HG02943 (cell line): ENCODE measurements around the gene ABHD11.
"Not testable (repeated sequence)": the region's sequence is repeated elsewhere in the genome, so short reads cannot be mapped to it uniquely, and the experiment has no call there.

Experiments
- ATAC-seq: cut with Tn5 transposase; IDR thresholded peaks from one replicate; pipeline ENCODE4 v1.9.1; 2021; ENCODE audit warnings: mild to moderate bottlenecking, low read depth, moderate library complexity; ENCODE audit not compliant: unreplicated experiment

ABHD11 gene

DNA sequence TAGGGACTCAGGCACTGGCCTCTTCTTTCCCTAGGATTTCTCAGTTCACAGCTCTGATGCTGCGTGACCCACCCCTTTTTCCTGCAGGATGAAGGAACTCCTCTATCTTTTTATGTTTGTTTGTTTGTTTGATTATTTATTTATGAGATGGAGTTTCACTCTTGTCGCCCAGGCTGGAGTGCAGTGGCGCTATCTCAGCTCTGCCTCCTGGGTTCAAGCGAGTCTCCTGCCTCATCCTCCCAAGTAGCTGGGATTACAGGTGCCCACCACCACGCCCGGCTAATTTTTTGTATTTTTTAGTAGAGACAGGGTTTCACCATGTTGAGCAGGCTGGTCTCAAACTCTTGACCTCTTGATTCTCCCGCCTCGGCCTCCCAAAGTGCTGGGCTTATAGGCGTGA is 18.2 kb downstream of the ABHD11 start:
- ATAC-seq: not testable (repeated sequence)

DNA sequence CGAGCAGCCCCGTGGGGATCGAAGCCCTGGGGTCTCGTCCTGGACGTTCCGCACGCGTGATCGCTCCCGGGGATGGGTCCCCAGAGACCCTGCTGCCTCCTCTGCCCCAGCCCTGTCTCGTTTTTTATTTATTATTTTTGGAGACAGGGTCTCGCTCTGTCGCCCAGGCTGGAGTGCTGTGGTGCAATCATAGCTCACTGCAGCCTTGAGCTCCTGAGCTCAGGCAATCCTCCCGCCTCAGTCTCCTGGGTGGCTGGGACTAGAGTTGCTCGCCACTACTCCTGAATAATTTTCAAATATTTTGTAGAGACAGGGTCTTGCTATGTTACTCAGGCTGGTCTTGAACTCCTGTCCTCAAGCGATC is 18.8 kb downstream of the ABHD11 start:
- ATAC-seq: no peak

DNA sequence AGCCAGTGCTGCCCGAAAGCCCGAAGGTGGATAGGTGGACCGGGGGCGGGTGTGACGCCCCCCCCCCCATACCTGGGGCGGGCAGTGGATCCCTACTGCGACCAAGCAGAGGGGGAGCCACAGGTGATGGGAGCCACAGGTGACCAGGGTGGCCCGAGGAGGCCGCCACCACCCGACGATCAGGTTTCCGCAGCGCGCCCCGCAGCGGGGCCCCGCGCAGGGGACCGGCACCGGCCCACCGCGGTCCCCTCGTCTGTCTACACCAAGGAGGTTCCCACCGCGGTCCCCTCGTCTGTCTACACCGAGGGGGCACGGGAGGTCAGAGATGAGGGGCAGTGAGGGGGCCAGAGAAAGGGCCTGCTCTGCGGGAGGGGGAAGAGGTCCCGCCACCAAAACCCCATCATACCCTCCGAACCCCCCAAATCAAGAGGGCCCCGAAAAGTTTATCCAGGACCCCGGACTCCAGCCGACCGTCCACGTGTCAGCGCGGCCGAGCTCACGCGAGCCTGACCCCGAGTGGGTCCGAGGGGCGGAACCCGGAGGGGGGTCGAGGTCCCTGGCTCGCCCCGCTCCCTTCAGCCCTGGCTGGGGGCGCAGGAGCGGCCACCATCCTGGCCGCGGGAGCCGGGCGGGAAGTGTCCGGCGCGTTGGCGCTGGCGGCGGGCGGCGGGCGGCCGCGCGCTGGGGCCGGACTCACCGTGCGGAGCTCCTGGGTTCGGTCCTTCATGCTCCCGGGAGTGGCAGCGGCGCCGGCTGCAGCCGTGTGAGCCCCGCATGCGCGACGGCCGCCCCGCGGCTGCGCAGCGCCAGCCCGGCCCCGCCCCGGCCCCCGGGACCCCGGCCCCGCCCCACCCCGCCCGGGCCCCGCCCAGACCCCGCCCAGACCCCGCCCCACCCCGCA is 19.4 kb downstream of the ABHD11 start, which contains the start of gene STX1A:
STX1A (minus strand) TSS at position 765 of the 901 bp plus-strand sequence; CDS start at position 727, 38 bp downstream.
- ATAC-seq: no peak

DNA sequence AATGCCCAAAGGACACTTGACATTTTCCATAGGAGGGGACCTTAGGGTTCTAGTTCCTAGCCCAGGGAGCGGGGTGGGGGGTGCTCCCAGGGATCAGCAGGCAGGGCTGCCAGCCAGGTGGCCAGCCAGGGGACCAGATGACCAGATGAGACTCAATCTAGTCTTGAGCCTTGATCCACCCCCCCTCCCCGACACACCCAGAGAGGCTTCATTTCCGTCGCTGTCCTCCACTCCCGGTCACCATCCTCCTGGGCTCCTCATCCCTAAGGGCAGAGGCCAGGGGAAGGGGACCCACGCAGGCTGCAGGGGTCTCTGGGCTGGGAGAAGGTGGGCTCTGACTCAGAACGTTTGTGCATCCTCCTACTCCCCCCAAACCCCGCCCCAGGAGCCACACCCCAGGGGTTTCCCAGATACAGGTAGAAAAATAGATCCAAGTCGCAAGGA is 20.1 kb downstream of the ABHD11 start:
- ATAC-seq: no peak

DNA sequence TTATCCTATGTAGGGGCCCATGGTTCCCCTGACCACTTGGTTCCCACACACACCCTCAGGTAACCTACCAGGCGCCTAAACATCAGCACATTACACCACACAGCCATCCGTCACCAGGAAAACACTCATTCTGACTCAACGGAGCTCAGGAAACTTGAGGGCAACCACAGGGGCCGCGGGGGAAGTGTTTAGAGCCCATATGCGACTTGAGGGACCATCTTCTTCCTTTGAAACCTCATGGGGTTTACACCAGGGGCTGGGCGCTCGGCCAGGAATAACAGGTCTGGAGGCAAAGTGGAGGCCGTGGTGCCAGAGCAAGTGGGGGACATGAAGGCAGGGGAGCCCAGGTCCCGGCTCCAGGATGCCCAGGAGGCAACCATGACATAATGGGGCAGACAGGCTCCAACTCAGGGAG is 20.6 kb downstream of the ABHD11 start:
- ATAC-seq: no peak

DNA sequence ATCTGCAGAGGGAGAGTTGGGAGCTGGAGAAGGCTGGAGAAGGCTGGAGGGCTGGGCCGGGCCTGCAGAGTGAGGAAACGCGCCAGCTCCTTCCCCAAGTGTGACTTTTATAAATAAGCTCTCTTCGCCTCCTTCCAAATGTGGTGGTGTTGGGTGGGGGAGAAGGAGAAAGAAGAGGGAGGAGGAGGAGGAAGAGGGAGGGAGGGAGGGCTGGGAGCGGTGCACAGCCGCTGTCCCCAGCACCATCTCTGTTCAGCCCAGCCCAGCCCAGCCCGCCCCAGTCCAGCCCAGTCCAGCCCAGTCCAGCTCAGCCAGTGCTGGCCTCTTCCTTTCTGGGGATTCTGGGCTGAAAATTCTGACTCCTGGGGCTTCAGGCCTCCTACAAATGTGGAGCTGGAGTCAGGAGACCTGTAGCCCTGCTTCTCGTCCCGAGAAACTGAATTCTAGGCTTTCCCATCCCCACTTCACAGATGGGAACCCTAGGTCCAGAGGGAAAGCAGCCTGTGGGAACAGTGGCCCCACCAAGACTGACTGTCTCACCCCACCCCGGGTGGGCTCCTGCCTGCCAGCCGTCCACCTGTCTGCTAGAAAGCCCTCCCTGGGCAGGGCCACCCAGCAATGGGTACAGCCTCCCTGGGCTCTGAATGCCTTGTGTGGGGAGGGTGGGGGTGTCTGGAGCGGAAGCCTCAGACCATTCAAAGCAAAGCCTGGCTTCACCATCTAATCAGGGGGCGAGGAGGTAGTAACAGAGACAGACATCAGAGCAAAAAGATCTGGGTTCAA is 21.4 kb downstream of the ABHD11 start:
- no peak for ATAC-seq

DNA sequence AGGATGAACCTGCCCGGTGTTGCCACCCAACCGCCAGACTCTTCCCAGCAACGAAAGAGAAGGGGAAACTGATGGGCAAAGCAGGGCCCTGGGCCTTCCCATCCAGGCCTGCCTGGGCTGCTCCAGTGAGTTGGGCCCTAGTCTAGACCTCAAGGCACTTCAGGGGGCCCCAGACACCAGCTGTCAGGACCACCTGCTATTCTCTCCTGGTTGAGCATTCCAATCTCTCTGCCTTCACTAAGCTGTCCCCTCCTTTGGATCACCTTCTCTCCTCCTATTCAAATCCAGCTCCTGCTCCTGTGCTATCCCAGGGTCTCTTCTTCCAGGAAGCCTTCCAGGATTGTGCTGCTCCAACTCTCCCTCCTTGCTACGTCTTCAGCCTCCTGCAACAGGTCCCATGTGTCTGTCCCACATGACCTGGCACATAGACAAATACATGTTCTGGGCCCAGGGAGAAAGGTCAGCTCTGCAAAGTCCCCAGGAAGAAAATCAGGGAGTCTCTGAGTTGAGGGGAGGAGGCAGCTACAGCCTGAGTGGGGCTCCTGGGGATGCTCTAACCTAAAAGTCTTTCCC is 22.2 kb downstream of the ABHD11 start:
- ATAC-seq: no peak

DNA sequence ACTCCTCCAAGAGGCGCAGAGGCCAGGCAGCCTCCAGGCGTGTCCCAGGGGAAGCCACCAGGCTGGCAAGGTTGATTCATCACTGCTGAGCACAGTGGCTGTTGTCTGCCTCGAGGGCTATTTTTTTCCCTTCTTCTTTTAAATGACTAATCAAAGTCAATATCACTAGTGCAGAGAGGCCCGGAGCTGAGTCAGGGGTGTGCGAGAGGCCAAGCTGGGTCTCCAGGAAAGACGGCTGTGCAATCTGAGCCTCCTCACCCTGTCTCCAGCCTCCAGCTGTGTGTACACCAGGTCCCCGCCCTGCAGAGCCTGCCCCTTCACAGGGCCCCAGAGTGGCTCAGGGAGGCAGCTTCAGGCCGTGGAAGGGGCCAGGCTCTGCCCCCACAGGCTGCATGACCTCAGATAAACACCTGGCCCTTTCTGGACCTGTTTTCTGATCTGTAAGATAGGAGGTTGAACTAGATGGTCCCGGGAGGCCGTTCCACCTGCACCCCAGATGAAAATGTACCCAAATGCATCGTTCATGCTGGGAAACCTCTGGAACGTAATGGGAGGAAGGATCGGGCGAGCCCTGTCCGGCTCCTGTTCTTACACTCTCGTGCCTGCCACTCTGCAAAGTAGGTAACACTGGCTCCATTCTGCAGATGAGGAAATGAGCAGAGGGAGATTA is 22.8 kb downstream of the ABHD11 start:
- no peak for ATAC-seq

DNA sequence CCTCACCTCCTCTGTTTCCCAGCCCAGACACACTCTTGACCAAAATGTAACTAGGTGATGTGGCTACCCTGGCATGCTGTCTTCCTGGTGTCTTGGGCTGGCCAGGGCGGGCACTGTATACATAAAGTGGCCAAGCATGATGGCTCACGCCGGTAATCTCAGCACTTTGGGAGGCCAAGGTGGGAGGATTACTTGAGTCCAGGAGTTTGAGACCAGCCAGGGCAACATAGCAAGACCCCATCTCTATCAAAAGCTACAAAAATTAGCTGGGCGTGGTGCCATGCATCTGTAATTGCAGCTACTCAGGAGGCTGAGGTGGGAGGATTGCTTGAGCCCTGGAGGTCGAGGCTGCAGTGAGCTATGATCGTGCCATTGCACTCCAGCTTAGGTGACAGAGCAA is 25.3 kb downstream of the ABHD11 start:
- not testable (repeated sequence) for ATAC-seq

DNA sequence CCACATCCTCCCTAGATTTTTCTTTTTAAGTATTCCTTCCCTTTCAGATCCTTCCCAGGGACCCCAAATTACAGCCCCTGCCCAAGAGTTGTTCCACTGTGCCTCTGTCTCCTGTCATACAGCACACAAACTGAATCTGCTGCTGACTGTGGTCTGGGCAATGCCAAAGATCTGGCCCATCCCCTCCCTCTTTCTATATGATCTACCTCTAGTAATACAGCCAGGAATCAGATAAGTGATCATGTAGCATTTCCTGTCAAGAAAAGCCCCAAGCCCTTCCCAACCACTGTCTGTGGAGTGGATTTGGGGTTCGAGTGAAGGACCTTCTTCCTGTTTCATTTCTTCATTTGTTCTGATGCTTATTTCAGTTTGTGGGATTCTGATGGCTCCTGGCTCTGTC is 25.8 kb downstream of the ABHD11 start:
- no peak for ATAC-seq

DNA sequence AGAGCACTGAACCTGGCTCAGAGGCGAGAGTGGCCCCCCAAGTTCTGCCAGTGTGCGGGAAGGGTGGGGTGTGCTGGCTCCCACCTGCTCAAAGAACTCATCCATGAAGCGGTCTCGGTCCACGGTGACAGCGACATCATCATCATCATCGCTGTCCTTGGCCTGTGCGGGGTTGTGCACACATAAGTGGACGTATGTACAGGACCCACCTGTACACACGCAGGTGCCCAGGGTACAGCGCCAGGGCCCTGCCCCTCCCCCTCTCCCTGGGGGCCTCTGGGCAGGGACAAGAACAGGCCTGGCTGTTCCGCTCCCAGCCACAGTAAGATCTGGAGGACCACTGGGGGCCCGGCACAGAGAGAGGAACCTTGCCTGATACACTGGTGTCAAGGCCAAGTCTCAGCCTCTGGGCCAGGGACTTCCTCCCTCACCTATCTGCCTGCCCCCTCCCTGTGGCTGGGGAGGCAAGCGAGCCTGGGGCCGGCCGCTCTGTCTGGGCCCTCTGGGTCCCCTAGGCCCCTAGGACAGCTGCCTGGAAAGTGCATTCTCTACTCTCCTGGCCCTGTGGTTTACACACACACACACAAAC is 29.5 kb downstream of the ABHD11 start:
- ATAC-seq: no peak

DNA sequence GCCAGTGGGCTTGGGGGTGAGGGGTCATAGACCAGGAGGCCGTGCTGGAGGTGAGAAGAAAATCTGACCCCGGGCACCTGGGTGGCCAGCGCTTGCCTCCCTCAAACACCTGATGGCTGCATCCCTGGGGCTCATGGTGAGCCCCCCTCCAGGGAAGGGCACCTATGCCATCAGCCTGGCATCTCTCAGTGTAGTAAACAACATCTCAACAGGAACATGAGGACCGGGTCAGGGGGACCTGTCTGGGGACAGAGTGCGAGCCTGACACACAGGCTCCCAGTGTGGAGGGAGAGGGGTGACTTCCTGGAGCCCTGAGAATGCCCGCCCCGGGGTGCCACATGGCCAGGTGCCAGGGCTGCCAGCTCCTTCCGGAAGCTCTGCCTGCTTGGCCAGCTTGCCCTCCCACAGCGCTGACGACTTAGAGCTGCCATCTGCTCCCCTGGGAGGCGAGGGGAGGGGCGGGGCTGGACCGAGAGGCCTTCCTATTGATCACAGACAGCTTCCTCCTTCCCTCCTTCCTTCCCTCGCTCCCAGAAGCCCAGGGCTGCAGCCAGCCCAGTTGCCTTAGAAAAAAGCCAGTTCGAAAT is 31.5 kb downstream of the ABHD11 start:
- no peak for ATAC-seq

DNA sequence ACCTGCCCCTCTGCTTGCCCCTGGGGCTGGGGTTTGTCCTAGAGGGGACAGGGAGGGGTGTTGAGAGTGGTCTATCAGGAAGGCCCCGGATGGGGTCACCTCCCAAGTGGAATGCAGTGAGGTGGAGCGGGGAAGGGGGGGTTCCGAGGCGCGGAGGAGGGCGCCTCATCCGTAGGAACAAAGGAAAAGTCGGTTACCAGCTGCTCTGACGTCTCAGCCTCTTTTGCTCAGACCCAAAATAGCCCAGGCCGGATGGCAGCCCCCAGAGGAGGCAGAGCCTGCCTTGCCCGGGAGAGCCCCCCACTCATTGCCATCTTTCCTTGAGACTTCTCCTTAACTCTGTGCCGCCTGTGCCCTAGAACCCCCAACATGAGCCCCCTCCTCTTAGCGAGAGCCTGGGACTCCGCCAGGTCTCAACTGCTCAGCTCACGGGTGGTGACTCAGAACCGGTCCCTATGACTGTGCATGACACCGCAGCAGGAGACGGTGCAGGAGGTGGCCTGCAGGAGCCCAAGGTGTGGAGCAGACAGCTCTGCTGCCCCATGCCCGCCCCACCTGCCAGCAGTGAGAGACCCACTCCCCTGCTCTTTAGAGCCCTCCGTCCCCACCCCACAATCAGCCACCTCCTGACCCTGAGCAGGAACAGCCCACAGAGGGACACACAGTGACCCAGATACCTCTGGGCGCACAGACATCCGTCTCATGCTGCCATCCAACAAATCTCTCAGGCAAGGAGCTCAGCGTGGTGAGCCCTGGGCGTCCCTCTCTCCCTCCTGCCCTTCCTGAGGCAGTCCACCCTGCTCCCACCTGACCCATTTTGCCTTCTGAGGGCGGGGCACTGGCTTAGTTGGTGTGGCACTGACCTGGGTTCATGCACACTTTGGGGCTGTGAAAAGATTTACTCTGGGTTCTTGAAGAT is 32.2 kb downstream of the ABHD11 start:
- no peak for ATAC-seq

DNA sequence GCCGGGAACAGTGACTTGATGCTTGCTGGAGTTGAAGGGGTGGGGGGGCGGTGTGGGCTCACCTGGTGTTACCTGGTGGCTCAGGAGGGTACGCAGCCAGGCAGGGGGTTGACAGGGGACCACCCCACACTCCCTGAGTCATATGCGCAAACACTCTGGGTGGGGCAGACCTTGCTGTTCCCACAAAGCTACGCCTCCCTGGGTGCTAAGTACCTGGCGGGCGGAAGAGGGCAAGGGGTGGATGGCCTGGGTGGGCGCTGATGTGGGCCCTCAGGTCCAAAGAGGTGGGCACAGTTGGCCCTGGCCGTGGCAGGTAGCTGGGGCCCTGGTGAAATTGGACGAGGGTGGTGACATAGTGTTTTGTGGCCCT is 33.1 kb downstream of the ABHD11 start:
- ATAC-seq: no peak

DNA sequence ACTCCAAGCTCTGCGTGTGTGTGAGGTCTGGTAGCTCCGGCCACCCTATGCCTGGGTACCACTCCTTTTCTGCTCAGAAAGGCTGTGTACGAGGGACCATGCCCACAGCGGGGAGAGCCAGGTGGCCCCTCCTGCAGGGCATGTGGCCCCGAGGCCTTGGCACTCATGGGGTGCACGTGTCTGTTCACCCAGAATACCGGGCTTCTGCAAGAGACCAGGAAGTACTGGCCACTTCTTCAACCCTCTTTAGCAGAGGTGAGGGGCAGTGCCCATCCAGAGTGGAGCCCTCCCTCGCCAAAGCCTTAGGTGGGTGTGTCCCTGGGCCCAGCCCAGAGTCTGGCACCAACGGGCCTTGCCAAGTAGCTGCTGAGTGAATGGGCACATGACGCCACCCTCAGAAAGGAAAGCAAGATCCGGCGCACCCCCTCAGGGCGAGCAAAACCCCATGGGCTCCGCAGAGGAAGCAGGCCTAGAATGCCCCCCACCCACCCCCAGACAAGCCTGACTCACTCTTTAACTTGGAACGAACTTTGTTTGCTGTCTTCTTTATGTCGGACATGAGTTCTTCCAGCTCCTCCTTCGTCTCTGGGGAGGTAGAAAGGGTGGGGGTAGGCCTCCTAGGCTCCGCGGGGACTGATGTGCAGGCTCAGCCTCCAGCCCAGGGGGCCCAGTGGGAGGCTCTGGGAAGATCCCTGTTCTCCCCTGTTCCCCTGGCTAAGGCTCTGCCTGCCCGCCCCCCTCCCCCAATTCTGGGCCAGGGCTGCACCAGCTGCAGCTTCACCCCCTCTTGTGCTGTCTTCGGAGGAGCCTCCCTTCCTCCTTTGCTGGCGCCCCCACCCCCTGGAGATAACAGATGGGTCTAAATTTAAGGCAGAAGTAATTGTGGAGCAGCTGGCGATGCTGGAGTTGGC is 33.7 kb downstream of the ABHD11 start:
- ATAC-seq: no peak

DNA sequence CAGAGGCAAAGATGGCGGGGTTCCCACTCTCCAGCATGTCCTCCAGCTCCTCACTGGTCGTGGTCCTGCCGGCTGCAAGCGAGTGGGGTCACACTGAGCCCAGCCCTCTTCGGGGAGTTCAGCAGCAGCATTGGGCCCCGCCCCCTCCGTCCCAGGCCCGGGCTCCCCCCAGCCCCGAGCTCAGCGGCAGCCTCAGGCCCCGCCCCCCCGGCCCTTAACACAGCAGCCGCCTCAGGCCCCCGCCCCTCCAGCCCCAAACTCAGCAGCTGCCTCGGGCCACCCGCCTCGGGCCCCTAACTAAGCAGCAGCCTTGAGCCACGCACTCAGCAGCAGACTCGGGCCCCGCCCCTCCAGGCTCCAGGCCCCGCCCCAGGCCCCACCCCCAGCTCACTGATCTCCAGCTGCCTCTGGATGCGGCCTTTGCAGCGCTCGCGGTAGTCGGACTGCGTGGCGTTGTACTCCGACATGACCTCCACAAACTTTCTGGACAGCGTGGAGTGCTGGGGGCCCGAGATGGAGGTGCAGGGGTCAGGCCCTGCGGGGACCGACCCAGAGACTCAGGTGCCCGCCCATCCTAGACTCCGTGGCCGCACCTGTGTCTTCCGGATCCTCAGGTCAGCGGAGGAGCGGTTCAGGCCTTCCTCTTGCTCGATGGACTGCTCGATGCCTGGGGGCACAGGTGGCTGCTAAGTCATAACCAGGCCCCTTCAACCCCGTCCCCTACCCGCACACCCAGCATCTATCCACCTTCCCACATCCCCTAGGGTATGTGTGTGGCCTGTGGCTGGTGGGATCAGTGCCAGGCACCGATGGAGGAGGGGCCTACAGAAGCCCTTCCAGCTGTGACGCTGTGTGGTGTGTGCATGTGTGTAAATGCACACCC is 34.6 kb downstream of the ABHD11 start:
- no peak for ATAC-seq

DNA sequence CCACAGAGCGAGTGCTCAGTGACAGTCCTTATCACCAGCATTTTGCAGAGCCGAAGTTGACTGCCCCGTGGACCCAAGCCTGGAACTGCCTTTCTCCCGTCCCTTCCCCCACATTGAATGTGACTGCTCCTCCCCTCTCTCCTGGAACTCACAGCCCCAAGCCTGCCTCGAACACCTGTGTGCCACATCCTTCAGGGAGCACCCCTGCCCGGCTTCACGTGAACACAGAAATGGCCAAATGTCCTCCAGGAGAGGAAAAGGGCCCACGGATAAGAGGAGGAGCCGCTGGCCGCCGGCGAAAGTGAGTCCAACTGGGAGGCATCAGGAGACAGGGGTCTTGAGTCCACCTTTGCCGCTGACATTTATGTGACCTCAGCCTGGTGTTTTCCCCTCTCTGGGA is 35.4 kb downstream of the ABHD11 start:
- no peak for ATAC-seq
